SK-N-SH (cell line): ENCODE results near the gene WSB2. TPM values are rescaled to one million over a fixed set of nuclear protein-coding genes. Genes with fewer than 3 reads are reported as not detected.

Experiments
- CTCF ChIA-PET: fragments of 300-600, 350-600 bp; formaldehyde crosslinking; extraction: SDS; loops from one replicate; lab custom pipeline; 2021; lab: Yijun Ruan, JAX
- POLR2A ChIA-PET: fragments of 350-600 bp; sonication (Branson Sonifier 250); formaldehyde crosslinking; extraction: SDS; loops from one replicate; lab custom pipeline; 2020; ENCODE audit warnings: antibody characterized with exemption, inconsistent platforms; lab: Yijun Ruan, JAX
- DNase-seq: peaks from one replicate; pipeline ENCODE4 v3.0.0; 2012
- H2AFZ ChIP-seq: fragments of 200-600 bp; sonication (generic); 2 replicates; pipeline ENCODE4 v1.8.1; 2016; ENCODE audit warnings: antibody characterized with exemption, mild to moderate bottlenecking, low read depth
- H3F3A ChIP-seq: fragments of 200-600 bp; sonication (generic); replicated peaks from 2 replicates; pipeline ENCODE3; 2016; ENCODE audit warnings: antibody characterized with exemption, mild to moderate bottlenecking; ENCODE audit not compliant: insufficient read depth
- H3K27ac ChIP-seq, 2 experiments: fragments of 200-500 bp in 1 of 2; fragments of 200-600 bp in 1 of 2; sonication (Bioruptor generic) in 1 of 2; sonication (generic), shearing (Covaris generic) in 1 of 2; 2 replicates each; pipeline versions ENCODE4 v1.5.1 to v1.6.1; 2014 to 2016; ENCODE audit warnings: low read depth in 2 of 2, inconsistent platforms in 1 of 2, low read length in 1 of 2, mild to moderate bottlenecking in 1 of 2, mixed read lengths in 1 of 2
- H3K27me3 ChIP-seq: fragments of 200-600 bp; sonication (generic), shearing (Covaris generic); 2 replicates; pipeline ENCODE4 v1.6.1; 2016; ENCODE audit warnings: mixed run types; ENCODE audit not compliant: insufficient read depth
- H3K36me3 ChIP-seq, 2 experiments: fragments of 200-500 bp in 1 of 2; fragments of 200-600 bp in 1 of 2; sonication (Bioruptor generic) in 1 of 2; sonication (generic) in 1 of 2; replicated peaks in 1 of 2; 2 replicates each; pipeline versions ENCODE3 to v1.5.1; 2014 to 2016; ENCODE audit warnings: low read length in 1 of 2, mild to moderate bottlenecking in 1 of 2; ENCODE audit not compliant: insufficient read depth in 2 of 2, control insufficient read depth in 1 of 2
- H3K4me1 ChIP-seq, 2 experiments: fragments of 200-500 bp in 1 of 2; fragments of 200-600 bp in 1 of 2; sonication (Bioruptor generic) in 1 of 2; sonication (generic), shearing (Covaris generic) in 1 of 2; 2 replicates each; pipeline versions ENCODE4 v1.5.1 to v1.6.1; 2014 to 2016; ENCODE audit warnings: low read depth in 1 of 2, low read length in 1 of 2, mixed run types in 1 of 2; ENCODE audit not compliant: insufficient read depth in 2 of 2, control insufficient read depth in 1 of 2
- H3K4me2 ChIP-seq: fragments of 200-600 bp; sonication (generic), shearing (Covaris generic); 2 replicates; pipeline ENCODE4 v1.6.1; 2017; ENCODE audit warnings: mixed run types
- H3K4me3 ChIP-seq, 2 experiments: fragments of 200-500 bp in 1 of 2; fragments of 200-600 bp in 1 of 2; sonication (Bioruptor generic) in 1 of 2; sonication (generic), shearing (Covaris generic) in 1 of 2; 2 replicates each; pipeline versions ENCODE4 v1.5.1 to v1.8.1; 2014 to 2016; ENCODE audit warnings: low read depth in 2 of 2, inconsistent platforms in 1 of 2, low read length in 1 of 2, mild to moderate bottlenecking in 1 of 2, mixed read lengths in 1 of 2, moderate library complexity in 1 of 2
- H3K79me2 ChIP-seq: fragments of 200-600 bp; sonication (generic); 2 replicates; pipeline ENCODE4 v1.8.1; 2017; ENCODE audit warnings: mild to moderate bottlenecking; ENCODE audit not compliant: insufficient read depth
- H3K9ac ChIP-seq: fragments of 200-600 bp; sonication (generic); 2 replicates; pipeline ENCODE4 v1.6.1; 2017; ENCODE audit warnings: mixed run types
- H3K9me2 ChIP-seq: fragments of 200-600 bp; sonication (generic); 2 replicates; pipeline ENCODE4 v1.6.1; 2017; ENCODE audit warnings: mixed run types
- H3K9me3 ChIP-seq: fragments of 200-600 bp; sonication (generic); 2 replicates; pipeline ENCODE4 v1.6.1; 2017; ENCODE audit warnings: mixed run types, mild to moderate bottlenecking, moderate library complexity
- H4K20me1 ChIP-seq: fragments of 200-600 bp; sonication (generic); 2 replicates; pipeline ENCODE4 v1.6.1; 2017; ENCODE audit warnings: mild to moderate bottlenecking, mixed run types; ENCODE audit not compliant: insufficient read depth
- CTCF ChIP-seq: fragments of 200-600 bp; sonication (generic); IDR thresholded peaks from 2 replicates; pipeline ENCODE4 v1.6.1; 2017; ENCODE audit warnings: antibody characterized with exemption, mild to moderate bottlenecking, moderate library complexity
- EP300 ChIP-seq, 2 experiments: IDR thresholded peaks; 2 replicates each; pipeline versions ENCODE4 v1.4.0 to v1.6.1; 2012; ENCODE audit warnings: borderline replicate concordance in 1 of 2, low read depth in 1 of 2, low read length in 1 of 2
- FOXM1 ChIP-seq: IDR thresholded peaks from 2 replicates; pipeline ENCODE4 v1.4.0; 2012; ENCODE audit warnings: low read depth, mild to moderate bottlenecking
- GABPA ChIP-seq: IDR thresholded peaks from 2 replicates; pipeline ENCODE4 v1.4.0; 2012; ENCODE audit warnings: low read depth, mild to moderate bottlenecking
- JUND ChIP-seq: IDR thresholded peaks from 2 replicates; pipeline ENCODE4 v1.4.0; 2012
- MAX ChIP-seq: IDR thresholded peaks from 2 replicates; pipeline ENCODE4 v1.4.0; 2012; ENCODE audit warnings: low read depth
- MEF2A ChIP-seq: IDR thresholded peaks from 2 replicates; pipeline ENCODE4 v1.4.0; 2012; ENCODE audit warnings: low read depth, borderline replicate concordance
- MXI1 ChIP-seq: IDR thresholded peaks from 2 replicates; pipeline ENCODE4 v1.6.1; 2012; ENCODE audit warnings: mild to moderate bottlenecking, low read depth, low read length, improper control_type of control experiment
- NRF1 ChIP-seq: IDR thresholded peaks from 2 replicates; pipeline ENCODE4 v1.6.1; 2012; ENCODE audit warnings: low read depth, mild to moderate bottlenecking, low read length
- PBX3 ChIP-seq: IDR thresholded peaks from 2 replicates; pipeline ENCODE4; 2012
- POLR2AphosphoS5 ChIP-seq: IDR thresholded peaks from 2 replicates; pipeline ENCODE4 v1.6.1; 2012; ENCODE audit warnings: low read depth, low read length
- SIN3A ChIP-seq: IDR thresholded peaks from 2 replicates; pipeline ENCODE4 v1.6.1; 2012; ENCODE audit warnings: low read depth, mild to moderate bottlenecking, low read length, moderate library complexity, borderline replicate concordance
- SMC3 ChIP-seq: IDR thresholded peaks from 2 replicates; pipeline ENCODE4 v1.6.1; 2012; ENCODE audit warnings: low read depth, low read length, improper control_type of control experiment
- TAF1 ChIP-seq: IDR thresholded peaks from 2 replicates; pipeline ENCODE4 v1.6.1; 2012; ENCODE audit warnings: low read depth, mild to moderate bottlenecking, low read length, moderate library complexity, borderline replicate concordance
- TEAD4 ChIP-seq: IDR thresholded peaks from 2 replicates; pipeline ENCODE4 v1.4.0; 2012; ENCODE audit warnings: mild to moderate bottlenecking, borderline replicate concordance; ENCODE audit not compliant: insufficient read depth
- USF2 ChIP-seq: fragments of 150-350 bp; IDR thresholded peaks from 2 replicates; pipeline ENCODE4 v1.6.1; 2017; ENCODE audit warnings: antibody characterized with exemption, low read length, low read depth, borderline replicate concordance
- YY1 ChIP-seq: IDR thresholded peaks from 2 replicates; pipeline ENCODE4 v1.4.0; 2012; ENCODE audit warnings: low read depth, mild to moderate bottlenecking
- ZBTB33 ChIP-seq: IDR thresholded peaks from 2 replicates; pipeline ENCODE4 v1.4.0; 2012; ENCODE audit warnings: low read depth, borderline replicate concordance
- WGBS: methylation state at CpG from one replicate; pipeline ENCODE4 v1.1.6; 2017; ENCODE audit warnings: low lambda C conversion rate; 5-methylcytosine and 5-hydroxymethylcytosine counted together
- polyA plus RNA-seq, 3 experiments: library from polyadenylated mRNA; depleted of rRNA; stranded (reverse); fragments of >200 nt; gene quantifications; 2 replicates each; pipeline ENCODE4 v1.2.3, GENCODE V29; 2012

WSB2 gene
- polyA plus RNA-seq, 1 of the 3 experiments (the other 2 are of a cell fraction): 54.4 TPM

GRCh38 chr12:118011961-118012360 lies 49.0 kb downstream of the WSB2 start (continued):
- TF ChIP-seq TEAD4 (no peak), JUND (no peak), EP300 (IDR thresholded peaks at IDR 0.05; ENCODE audit: borderline replicate concordance in 1 of 2, low read depth in 1 of 2, low read length in 1 of 2) (no peak), FOXM1 (no peak), MXI1 (no peak)

GRCh38 chr12:118011377-118011776 lies 49.6 kb downstream of the WSB2 start:
- no peaks in the 10 kb centered on the region for H4K20me1 ChIP-seq
- H3K4me2 ChIP-seq: no peak overlapping the region
- WGBS: 96% methylated on average over 3 of the region's 3 CpGs
- H3F3A ChIP-seq: no peaks in the 10 kb centered on the region
- H3K4me1 ChIP-seq: peaks cover 0 to 3% of the 10 kb centered on the region in 2 experiments; a peak in 2 of 4 replicates
- no peak overlapping the region for H3K4me3 ChIP-seq
- H3K9me3 ChIP-seq: no peaks in the 10 kb centered on the region
- DNase-seq: no peak
- H3K36me3 ChIP-seq: no peaks in the 10 kb centered on the region
- no peaks in the 10 kb centered on the region for H3K9me2 ChIP-seq
- H2AFZ ChIP-seq: no peak overlapping the region
- H3K79me2 ChIP-seq: no peaks in the 10 kb centered on the region
- H3K27me3 ChIP-seq: no peaks in the 10 kb centered on the region
- ChIA-PET CTCF (no interaction called here), POLR2A (no interaction called here)
- H3K9ac ChIP-seq: no peak overlapping the region
- H3K27ac ChIP-seq: no peak overlapping the region
- no peak for TF ChIP-seq NRF1
- TF ChIP-seq ZBTB33: no peak
- no peak for TF ChIP-seq PBX3
- no peak for TF ChIP-seq TAF1
- TF ChIP-seq MAX: no peak
- no peak for TF ChIP-seq GABPA
- no peak for TF ChIP-seq YY1
- no peak for TF ChIP-seq EP300 (IDR thresholded peaks at IDR 0.05; ENCODE audit: borderline replicate concordance in 1 of 2, low read depth in 1 of 2, low read length in 1 of 2)
- no peak for TF ChIP-seq USF2
- TF ChIP-seq CTCF: no peak
- TF ChIP-seq JUND: no peak
- TF ChIP-seq SMC3: no peak
- no peak for TF ChIP-seq SIN3A
- TF ChIP-seq MEF2A: no peak
- no peak for TF ChIP-seq MXI1
- TF ChIP-seq POLR2AphosphoS5: no peak
